AG08395 (cell line): ENCODE measurements around the gene UTP18.

Experiments
- DNase-seq: peaks from one replicate; pipeline ENCODE4 v3.0.0; 2012; ENCODE audit warnings: mixed read lengths, low spot score

Gene UTP18

DNA sequence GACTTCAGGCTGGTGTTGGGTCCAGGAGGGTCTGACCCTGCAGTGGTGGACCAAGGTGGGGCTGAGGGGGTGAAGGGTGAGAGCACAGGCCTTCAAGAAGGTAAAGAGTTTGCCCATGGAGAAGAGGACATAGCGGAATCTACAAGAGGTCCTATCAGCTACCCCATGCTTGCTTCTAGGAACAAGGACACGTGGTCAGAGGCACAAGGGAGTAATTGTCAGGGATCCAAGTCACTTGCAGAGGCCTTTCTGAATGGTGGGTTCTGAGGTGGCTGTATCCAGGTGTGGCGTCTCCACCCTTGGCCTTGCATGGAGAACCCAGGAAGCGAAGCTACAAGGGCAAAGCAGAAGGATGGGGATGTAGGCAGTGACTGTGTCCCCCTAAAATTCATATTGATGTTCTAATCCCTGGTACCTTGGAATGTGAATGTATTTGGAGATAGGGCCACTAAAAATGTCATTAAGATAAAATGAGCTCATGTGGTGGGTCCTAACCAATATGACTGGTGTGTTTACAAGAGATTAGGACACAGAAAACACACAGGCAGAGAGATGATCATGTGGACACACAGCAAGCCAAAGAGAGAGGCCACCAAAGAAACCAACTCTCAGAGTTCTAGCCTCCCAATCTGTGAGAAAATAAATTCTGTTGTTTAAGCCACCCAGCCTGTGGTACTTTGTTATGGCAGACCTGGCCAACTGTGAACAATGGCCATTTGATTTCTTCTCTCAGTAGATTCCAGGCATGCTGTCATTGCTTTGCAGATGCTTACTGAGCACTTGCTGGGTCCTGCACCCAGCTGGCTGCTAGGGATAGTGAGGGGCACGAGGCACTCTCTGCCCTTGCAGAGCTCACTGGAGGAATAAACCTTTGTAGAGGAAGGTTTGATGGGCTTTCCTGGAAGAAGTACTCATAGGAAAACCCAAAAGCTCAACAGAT is 75.8 kb downstream of the UTP18 start:
- DNase-seq, result no peak

DNA sequence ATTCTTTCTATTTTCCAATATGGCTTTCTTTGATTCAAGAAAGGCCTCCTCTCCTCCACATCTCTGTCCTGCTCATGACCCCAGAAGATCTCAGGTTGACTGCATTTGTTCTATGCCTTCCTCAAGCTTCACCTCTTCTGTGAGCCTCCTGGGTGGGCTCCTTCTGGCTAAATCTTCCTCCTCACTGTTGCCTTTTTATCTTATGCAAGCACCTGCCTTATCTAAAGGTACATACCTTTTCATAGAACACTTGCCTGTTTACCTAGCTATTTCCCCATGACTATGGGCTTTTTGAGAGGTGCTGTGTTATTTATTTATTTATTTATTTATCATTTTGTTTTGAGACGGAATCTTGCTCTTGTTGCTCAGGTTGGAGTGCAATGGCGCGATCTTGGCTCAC is 81.1 kb downstream of the UTP18 start:
- no peak for DNase-seq

GRCh38 chr17:51342257-51342656 is 81.9 kb downstream of the UTP18 start:
- no peak for DNase-seq

- no peak for DNase-seq
These were observed 84.2 kb downstream of the UTP18 start for GRCh38 chr17:51344532-51344931.

GRCh38 chr17:51346218-51346982 is 86.1 kb downstream of the UTP18 start:
- DNase-seq, result no peak
